ENCODE measurements around the gene CDC37L1.

- TF ChIP-seq, protein P1, sequence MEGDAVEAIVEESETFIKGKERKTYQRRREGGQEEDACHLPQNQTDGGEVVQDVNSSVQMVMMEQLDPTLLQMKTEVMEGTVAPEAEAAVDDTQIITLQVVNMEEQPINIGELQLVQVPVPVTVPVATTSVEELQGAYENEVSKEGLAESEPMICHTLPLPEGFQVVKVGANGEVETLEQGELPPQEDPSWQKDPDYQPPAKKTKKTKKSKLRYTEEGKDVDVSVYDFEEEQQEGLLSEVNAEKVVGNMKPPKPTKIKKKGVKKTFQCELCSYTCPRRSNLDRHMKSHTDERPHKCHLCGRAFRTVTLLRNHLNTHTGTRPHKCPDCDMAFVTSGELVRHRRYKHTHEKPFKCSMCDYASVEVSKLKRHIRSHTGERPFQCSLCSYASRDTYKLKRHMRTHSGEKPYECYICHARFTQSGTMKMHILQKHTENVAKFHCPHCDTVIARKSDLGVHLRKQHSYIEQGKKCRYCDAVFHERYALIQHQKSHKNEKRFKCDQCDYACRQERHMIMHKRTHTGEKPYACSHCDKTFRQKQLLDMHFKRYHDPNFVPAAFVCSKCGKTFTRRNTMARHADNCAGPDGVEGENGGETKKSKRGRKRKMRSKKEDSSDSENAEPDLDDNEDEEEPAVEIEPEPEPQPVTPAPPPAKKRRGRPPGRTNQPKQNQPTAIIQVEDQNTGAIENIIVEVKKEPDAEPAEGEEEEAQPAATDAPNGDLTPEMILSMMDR (IDR thresholded peaks at IDR 0.05), result no peak
- no peak for TF ChIP-seq POLR2A (IDR thresholded peaks at IDR 0.05)
Measured at GRCh38 chr9:4691795-4692194, 12.4 kb downstream of the CDC37L1 start.
